GM10266 (cell line): Measurements from ENCODE around the gene MYO10.
"Not testable (repeated sequence)": the region's sequence is repeated elsewhere in the genome, so short reads cannot be mapped to it uniquely, and the experiment has no call there.

Source experiments
- DNase-seq: peaks from one replicate; pipeline ENCODE4 v3.0.0; 2012; ENCODE audit errors: extremely low spot score
- TF ChIP-seq, protein P1 (sequence below): IDR thresholded peaks from 2 replicates; pipeline ENCODE4 v1.5.1; 2012; ENCODE audit warnings: mild to moderate bottlenecking, low read depth; ENCODE audit not compliant: control insufficient read depth, insufficient read depth; ENCODE audit errors: missing control alignments

MYO10 gene

GRCh38 chr5:16727755-16728325 is 208.2 kb downstream of the MYO10 start:
- DNase-seq = no peak
- TF ChIP-seq, protein P1, sequence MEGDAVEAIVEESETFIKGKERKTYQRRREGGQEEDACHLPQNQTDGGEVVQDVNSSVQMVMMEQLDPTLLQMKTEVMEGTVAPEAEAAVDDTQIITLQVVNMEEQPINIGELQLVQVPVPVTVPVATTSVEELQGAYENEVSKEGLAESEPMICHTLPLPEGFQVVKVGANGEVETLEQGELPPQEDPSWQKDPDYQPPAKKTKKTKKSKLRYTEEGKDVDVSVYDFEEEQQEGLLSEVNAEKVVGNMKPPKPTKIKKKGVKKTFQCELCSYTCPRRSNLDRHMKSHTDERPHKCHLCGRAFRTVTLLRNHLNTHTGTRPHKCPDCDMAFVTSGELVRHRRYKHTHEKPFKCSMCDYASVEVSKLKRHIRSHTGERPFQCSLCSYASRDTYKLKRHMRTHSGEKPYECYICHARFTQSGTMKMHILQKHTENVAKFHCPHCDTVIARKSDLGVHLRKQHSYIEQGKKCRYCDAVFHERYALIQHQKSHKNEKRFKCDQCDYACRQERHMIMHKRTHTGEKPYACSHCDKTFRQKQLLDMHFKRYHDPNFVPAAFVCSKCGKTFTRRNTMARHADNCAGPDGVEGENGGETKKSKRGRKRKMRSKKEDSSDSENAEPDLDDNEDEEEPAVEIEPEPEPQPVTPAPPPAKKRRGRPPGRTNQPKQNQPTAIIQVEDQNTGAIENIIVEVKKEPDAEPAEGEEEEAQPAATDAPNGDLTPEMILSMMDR = no peak

GRCh38 chr5:16726538-16726946 is 209.5 kb downstream of the MYO10 start:
- DNase-seq = no peak
- TF ChIP-seq, protein P1 = no peak

DNA sequence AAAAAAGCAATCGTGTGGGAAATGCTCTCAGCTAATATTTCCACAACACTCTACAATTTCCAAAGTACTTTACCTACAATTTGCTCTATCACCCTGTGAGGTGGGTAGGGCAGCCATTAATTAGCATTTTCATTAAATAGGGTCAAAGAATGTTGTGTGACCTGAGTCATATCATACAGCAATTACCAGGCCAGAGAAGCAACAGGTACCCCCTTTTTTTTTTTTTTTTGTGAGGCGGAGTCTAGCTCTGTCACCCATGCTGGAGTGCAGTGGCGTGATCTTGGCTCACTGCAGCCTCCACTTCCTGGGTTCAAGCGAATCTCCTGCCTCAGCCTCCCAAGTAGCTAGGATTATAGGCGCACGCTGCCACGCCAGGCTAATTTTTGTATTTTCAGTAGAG is 210.5 kb downstream of the MYO10 start:
- no peak for DNase-seq

DNA sequence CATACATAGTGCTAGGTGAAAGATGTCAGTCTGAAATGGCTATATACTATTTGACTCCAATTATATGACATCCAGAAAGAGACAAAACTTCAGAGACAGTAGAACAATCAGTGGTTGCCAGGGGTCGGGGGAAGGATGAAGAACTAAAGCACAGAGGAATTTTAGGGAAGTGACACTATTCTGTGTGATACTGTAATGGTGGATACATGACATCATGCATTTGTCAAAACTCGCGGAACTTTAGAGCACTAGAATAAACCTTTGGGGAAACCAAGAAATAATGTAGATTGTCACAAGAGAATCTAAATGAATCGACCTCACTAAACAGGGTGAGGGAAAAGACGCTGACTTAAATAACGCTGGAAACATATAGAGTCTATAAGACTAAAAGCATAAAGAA is 212.3 kb downstream of the MYO10 start:
- no peak for DNase-seq
- TF ChIP-seq, protein P1 = no peak

More for the DNA sequence above, 210.5 kb downstream of the MYO10 start:
- TF ChIP-seq, protein P1 = no peak

- no peak for DNase-seq
- TF ChIP-seq, protein P1 = no peak
Measured at GRCh38 chr5:16722097-16722495, 214.0 kb downstream of the MYO10 start.

- TF ChIP-seq, protein P1 = no peak
- DNase-seq = no peak
Measured at GRCh38 chr5:16721151-16722096, 214.7 kb downstream of the MYO10 start.

GRCh38 chr5:16718036-16718435 is 218.1 kb downstream of the MYO10 start:
- DNase-seq = not testable (repeated sequence)
